HG02981 (cell line): ENCODE measurements around the gene ST3GAL6.

ENCODE experiments used
- ATAC-seq: cut with Tn5 transposase; IDR thresholded peaks from one replicate; pipeline ENCODE4 v1.9.1; 2021; ENCODE audit warnings: mild to moderate bottlenecking, moderate library complexity; ENCODE audit not compliant: unreplicated experiment

ST3GAL6 gene

GRCh38 chr3:98763076-98763475, at the start of gene ST3GAL6:
Gene ST3GAL6 (plus strand): TSS chr3:98763340. CDS start chr3:98768441, 5,101 bp downstream.
- ATAC-seq: no peak

- ATAC-seq: no peak
Observed at GRCh38 chr3:98713984-98714383, 49.2 kb upstream of the ST3GAL6 start.

GRCh38 chr3:98717584-98717983, 45.6 kb upstream of the ST3GAL6 start:
- ATAC-seq: no peak

GRCh38 chr3:98718730-98719129, 44.4 kb upstream of the ST3GAL6 start:
- ATAC-seq: no peak

- no peak for ATAC-seq
Observed at GRCh38 chr3:98721776-98722175, 41.4 kb upstream of the ST3GAL6 start.

GRCh38 chr3:98722389-98722788, 40.8 kb upstream of the ST3GAL6 start:
- ATAC-seq: no peak

GRCh38 chr3:98725352-98725751, 37.8 kb upstream of the ST3GAL6 start:
- ATAC-seq: no peak

- ATAC-seq: no peak
Observed at GRCh38 chr3:98726084-98726483, 37.1 kb upstream of the ST3GAL6 start.

- ATAC-seq: no peak
Observed at GRCh38 chr3:98727638-98728037, 35.5 kb upstream of the ST3GAL6 start.

GRCh38 chr3:98728672-98729071, 34.5 kb upstream of the ST3GAL6 start:
- ATAC-seq: no peak

GRCh38 chr3:98730338-98730737, 32.8 kb upstream of the ST3GAL6 start:
- peak; percentile 64 for ATAC-seq

- no peak for ATAC-seq
Observed at GRCh38 chr3:98730886-98731537, 32.1 kb upstream of the ST3GAL6 start.

- peak; percentile 37 for ATAC-seq
Observed at GRCh38 chr3:98731720-98732285, 31.3 kb upstream of the ST3GAL6 start.

GRCh38 chr3:98732286-98733052, 30.7 kb upstream of the ST3GAL6 start:
- ATAC-seq: peak; percentile 34

GRCh38 chr3:98733053-98733811, 29.9 kb upstream of the ST3GAL6 start:
- peak; percentile 13 for ATAC-seq

- no peak for ATAC-seq
Observed at GRCh38 chr3:98733812-98734281, 29.3 kb upstream of the ST3GAL6 start.

- ATAC-seq: no peak
Observed at GRCh38 chr3:98734306-98734705, 28.8 kb upstream of the ST3GAL6 start.

GRCh38 chr3:98734735-98735134, 28.4 kb upstream of the ST3GAL6 start:
- no peak for ATAC-seq

GRCh38 chr3:98735296-98735695, 27.8 kb upstream of the ST3GAL6 start:
- ATAC-seq: no peak

- ATAC-seq: no peak
Observed at GRCh38 chr3:98735761-98736269, 27.3 kb upstream of the ST3GAL6 start.

- no peak for ATAC-seq
Observed at GRCh38 chr3:98737301-98737700, 25.8 kb upstream of the ST3GAL6 start.
